ENCODE measurements around the gene A4GALT. TPM values are rescaled to one million over a fixed set of nuclear protein-coding genes. Genes with fewer than 3 reads are reported as not detected.

The A4GALT gene
- total RNA-seq, 1 experiment from 2014 or later, result 6.9 TPM

DNA sequence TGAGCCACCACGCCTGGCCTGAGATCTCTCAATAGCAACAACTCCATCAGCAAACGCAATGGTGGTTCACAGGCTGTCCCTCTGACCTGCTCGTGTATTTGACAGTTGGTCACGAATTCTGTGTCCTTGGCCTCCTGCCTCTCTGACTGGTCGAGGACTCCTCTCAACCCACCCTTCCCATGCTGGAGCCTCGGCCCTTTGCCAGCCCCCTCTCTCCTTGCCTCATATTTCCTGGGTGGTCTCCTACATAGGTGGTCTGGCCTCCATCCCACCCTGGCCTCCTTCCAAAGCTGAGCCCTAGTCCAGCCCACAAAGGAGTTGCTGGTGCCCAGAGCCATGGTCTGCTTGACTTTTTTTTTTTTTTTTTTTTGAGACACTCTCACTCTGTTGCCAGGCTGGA is 11.4 kb upstream of the A4GALT start:
- TF ChIP-seq, protein P1, sequence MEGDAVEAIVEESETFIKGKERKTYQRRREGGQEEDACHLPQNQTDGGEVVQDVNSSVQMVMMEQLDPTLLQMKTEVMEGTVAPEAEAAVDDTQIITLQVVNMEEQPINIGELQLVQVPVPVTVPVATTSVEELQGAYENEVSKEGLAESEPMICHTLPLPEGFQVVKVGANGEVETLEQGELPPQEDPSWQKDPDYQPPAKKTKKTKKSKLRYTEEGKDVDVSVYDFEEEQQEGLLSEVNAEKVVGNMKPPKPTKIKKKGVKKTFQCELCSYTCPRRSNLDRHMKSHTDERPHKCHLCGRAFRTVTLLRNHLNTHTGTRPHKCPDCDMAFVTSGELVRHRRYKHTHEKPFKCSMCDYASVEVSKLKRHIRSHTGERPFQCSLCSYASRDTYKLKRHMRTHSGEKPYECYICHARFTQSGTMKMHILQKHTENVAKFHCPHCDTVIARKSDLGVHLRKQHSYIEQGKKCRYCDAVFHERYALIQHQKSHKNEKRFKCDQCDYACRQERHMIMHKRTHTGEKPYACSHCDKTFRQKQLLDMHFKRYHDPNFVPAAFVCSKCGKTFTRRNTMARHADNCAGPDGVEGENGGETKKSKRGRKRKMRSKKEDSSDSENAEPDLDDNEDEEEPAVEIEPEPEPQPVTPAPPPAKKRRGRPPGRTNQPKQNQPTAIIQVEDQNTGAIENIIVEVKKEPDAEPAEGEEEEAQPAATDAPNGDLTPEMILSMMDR (IDR thresholded peaks at IDR 0.05), result no peak
- no peak for TF ChIP-seq SIN3A (IDR thresholded peaks at IDR 0.05; ENCODE audit: borderline replicate concordance, insufficient read depth, low read depth, low read length)
- no peak for TF ChIP-seq TCF7L2 (IDR thresholded peaks at IDR 0.05; ENCODE audit: low read depth, low read length)
- TF ChIP-seq, protein P2, sequence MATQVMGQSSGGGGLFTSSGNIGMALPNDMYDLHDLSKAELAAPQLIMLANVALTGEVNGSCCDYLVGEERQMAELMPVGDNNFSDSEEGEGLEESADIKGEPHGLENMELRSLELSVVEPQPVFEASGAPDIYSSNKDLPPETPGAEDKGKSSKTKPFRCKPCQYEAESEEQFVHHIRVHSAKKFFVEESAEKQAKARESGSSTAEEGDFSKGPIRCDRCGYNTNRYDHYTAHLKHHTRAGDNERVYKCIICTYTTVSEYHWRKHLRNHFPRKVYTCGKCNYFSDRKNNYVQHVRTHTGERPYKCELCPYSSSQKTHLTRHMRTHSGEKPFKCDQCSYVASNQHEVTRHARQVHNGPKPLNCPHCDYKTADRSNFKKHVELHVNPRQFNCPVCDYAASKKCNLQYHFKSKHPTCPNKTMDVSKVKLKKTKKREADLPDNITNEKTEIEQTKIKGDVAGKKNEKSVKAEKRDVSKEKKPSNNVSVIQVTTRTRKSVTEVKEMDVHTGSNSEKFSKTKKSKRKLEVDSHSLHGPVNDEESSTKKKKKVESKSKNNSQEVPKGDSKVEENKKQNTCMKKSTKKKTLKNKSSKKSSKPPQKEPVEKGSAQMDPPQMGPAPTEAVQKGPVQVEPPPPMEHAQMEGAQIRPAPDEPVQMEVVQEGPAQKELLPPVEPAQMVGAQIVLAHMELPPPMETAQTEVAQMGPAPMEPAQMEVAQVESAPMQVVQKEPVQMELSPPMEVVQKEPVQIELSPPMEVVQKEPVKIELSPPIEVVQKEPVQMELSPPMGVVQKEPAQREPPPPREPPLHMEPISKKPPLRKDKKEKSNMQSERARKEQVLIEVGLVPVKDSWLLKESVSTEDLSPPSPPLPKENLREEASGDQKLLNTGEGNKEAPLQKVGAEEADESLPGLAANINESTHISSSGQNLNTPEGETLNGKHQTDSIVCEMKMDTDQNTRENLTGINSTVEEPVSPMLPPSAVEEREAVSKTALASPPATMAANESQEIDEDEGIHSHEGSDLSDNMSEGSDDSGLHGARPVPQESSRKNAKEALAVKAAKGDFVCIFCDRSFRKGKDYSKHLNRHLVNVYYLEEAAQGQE (IDR thresholded peaks at IDR 0.05; ENCODE audit: insufficient read depth in 1 of 2, low read depth in 2 of 2, low read length in 1 of 2), result no peak
- TF ChIP-seq POLR2AphosphoS5 (IDR thresholded peaks at IDR 0.05; ENCODE audit: low read depth, low read length), result no peak
- ChIA-PET POLR2A (no interaction called here), CTCF (no interaction called here)
- in situ Hi-C loops (cut with HindIII; ENCODE audit: low pct_unique_long_range_greater_than_20kb, low sequenced_read_pairs), result no loop called here
- intact Hi-C loops (cut with micrococcal nuclease; ENCODE audit: unreplicated experiment), result no loop called here
- Histone ChIP-seq H3K4me1 (ENCODE audit: control insufficient read depth, insufficient read depth, low read length) (no peaks in the 10 kb centered on the region), H3K9me3 (ENCODE audit: control insufficient read depth, insufficient read depth, low read depth, low read length) (no peaks in the 10 kb centered on the region), H3K27ac (ENCODE audit: low read length) (no peak overlapping the region), H3K27me3 (ENCODE audit: control insufficient read depth, insufficient read depth, low read length) (no peaks in the 10 kb centered on the region), H3K36me3 (ENCODE audit: control insufficient read depth, insufficient read depth, low read length) (no peaks in the 10 kb centered on the region), H3K4me3 (ENCODE audit: low read depth in 2 of 2, low read length in 2 of 2) (no peak overlapping the region)
- no TSS peak for BruUV-seq (replicated peaks)
- ATAC-seq (no peak), DNase-seq (ENCODE audit: low read depth, low spot score) (no peak)

DNA sequence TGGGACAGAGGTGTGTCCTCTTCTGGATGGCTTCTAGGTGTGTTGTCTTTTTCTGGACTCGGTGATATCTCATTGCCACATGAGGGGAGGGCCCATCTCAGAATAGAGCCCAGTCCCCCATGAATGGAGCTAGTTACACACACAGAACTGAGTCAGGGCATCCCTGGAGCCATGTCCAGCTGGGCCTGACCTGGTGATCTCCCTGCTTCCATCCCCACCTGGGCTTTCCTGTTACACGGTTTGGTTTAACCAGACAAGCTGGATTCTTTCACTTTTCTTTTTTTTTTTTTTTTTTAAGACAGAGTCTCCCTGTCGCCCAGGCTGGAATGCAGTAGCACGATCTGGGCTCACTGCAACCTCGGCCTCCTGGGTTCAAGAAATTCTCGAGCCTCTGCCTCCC is 6.1 kb upstream of the A4GALT start:
- TF ChIP-seq TCF7L2 (IDR thresholded peaks at IDR 0.05; ENCODE audit: low read depth, low read length) (no peak), SIN3A (IDR thresholded peaks at IDR 0.05; ENCODE audit: borderline replicate concordance, insufficient read depth, low read depth, low read length) (no peak), POLR2AphosphoS5 (IDR thresholded peaks at IDR 0.05; ENCODE audit: low read depth, low read length) (no peak)
- TF ChIP-seq, protein P1 (IDR thresholded peaks at IDR 0.05), result no peak
- TF ChIP-seq, protein P2 (IDR thresholded peaks at IDR 0.05; ENCODE audit: insufficient read depth in 1 of 2, low read depth in 2 of 2, low read length in 1 of 2), result no peak
- ATAC-seq, result no peak
- no peak overlapping the region for H3K27ac ChIP-seq (ENCODE audit: low read length)
- no peaks in the 10 kb centered on the region for H3K36me3 ChIP-seq (ENCODE audit: control insufficient read depth, insufficient read depth, low read length)
- POLR2A ChIA-PET, result no interaction called here
- CTCF ChIA-PET, result no interaction called here
- intact Hi-C loops (cut with micrococcal nuclease; ENCODE audit: unreplicated experiment) (no loop called here), in situ Hi-C loops (cut with HindIII; ENCODE audit: low pct_unique_long_range_greater_than_20kb, low sequenced_read_pairs) (no loop called here)
- no TSS peak for BruUV-seq (replicated peaks)
- no peak for DNase-seq (ENCODE audit: low read depth, low spot score)
- no peaks in the 10 kb centered on the region for H3K27me3 ChIP-seq (ENCODE audit: control insufficient read depth, insufficient read depth, low read length)
- H3K4me3 ChIP-seq (ENCODE audit: low read depth in 2 of 2, low read length in 2 of 2), result no peak overlapping the region
- no peaks in the 10 kb centered on the region for H3K9me3 ChIP-seq (ENCODE audit: control insufficient read depth, insufficient read depth, low read depth, low read length)
- no peaks in the 10 kb centered on the region for H3K4me1 ChIP-seq (ENCODE audit: control insufficient read depth, insufficient read depth, low read length)
